HCT116 (cell line): ENCODE measurements around the gene CASP9. TPM values are rescaled to one million over a fixed set of nuclear protein-coding genes. Genes with fewer than 3 reads are reported as not detected.

Experiments
- ATAC-seq: fragments of 200-7000 bp; cut with Tn5 transposase; 2 replicates; pipeline ENCODE4 v1.9.1; 2020; ENCODE audit warnings: mild to moderate bottlenecking, moderate library complexity
- BruUV-seq: library from RNA; stranded (reverse); fragments of 400-500 nt; replicated peaks from 2 replicates; lab custom pipeline; 2021; lab: Mats Ljungman, UMichigan
- CTCF ChIA-PET: fragments of 300-600 bp; sonication (Branson Sonifier 250); formaldehyde crosslinking; loops from one replicate; lab custom pipeline; 2021; ENCODE audit warnings: antibody characterized with exemption; lab: Charles Lee
- POLR2A ChIA-PET: fragments of 300-600, 350-600 bp; sonication (Branson Sonifier 250); formaldehyde crosslinking; loops from one replicate; lab custom pipeline; 2021; ENCODE audit warnings: antibody characterized with exemption; lab: Charles Lee
- RAD21 ChIA-PET, 2 experiments: fragments of 300-600 bp; sonication (Branson Sonifier 250); formaldehyde crosslinking; loops; one replicate each; lab custom pipeline; 2023; ENCODE audit warnings: low total read pairs in 2 of 2; ENCODE audit not compliant: uncharacterized antibody in 2 of 2, unreplicated experiment in 2 of 2, low non-redundant PET in 1 of 2; lab: Charles Lee
- DNase-seq: peaks from one replicate; pipeline ENCODE4 v3.0.0-alpha.2; 2010; ENCODE audit warnings: low read depth, low spot score
- H2AFZ ChIP-seq: fragments of 200-600 bp; shearing (Covaris generic), sonication (generic); 2 replicates; pipeline ENCODE4 v1.6.1; 2017; ENCODE audit warnings: low read depth, mixed run types, mixed read lengths, antibody characterized with exemption, low read length; ENCODE audit not compliant: poor library complexity, severe bottlenecking
- H3K27ac ChIP-seq: 2 replicates; pipeline ENCODE4 v1.5.1; 2012; ENCODE audit warnings: low read depth, low read length
- H3K27me3 ChIP-seq: fragments of 200-600 bp; sonication (generic); 2 replicates; pipeline ENCODE4 v1.6.1; 2016; ENCODE audit warnings: mixed run types, low read length, mixed read lengths; ENCODE audit not compliant: insufficient read depth
- H3K36me3 ChIP-seq, 2 experiments: fragments of 200-500 bp in 1 of 2; fragments of 200-600 bp in 1 of 2; sonication (Bioruptor generic) in 1 of 2; sonication (generic) in 1 of 2; 2 replicates each; pipeline versions ENCODE4 v1.5.1 to v1.6.1; 2014 to 2016; ENCODE audit warnings: low read length in 2 of 2, inconsistent platforms in 1 of 2, mixed read lengths in 1 of 2, mixed run types in 1 of 2; ENCODE audit not compliant: insufficient read depth in 2 of 2, control insufficient read depth in 1 of 2
- H3K4me1 ChIP-seq, 2 experiments: fragments of 200-600 bp in 1 of 2; sonication (generic) in 1 of 2; 2 replicates each; pipeline versions ENCODE4 v1.5.1 to v1.6.1; 2012 to 2017; ENCODE audit warnings: low read length in 2 of 2, inconsistent platforms in 1 of 2, mild to moderate bottlenecking in 1 of 2, mixed read lengths in 1 of 2, mixed run types in 1 of 2, moderate library complexity in 1 of 2; ENCODE audit not compliant: insufficient read depth in 2 of 2, control insufficient read depth in 1 of 2
- H3K4me2 ChIP-seq: fragments of 200-600 bp; sonication (generic); 2 replicates; pipeline ENCODE4 v1.6.1; 2017; ENCODE audit warnings: mixed run types, low read length, mixed read lengths
- H3K4me3 ChIP-seq, 2 experiments: fragments of 200-600 bp in 1 of 2; sonication (generic) in 1 of 2; replicated peaks in 1 of 2; 2 replicates each; pipeline ENCODE4 v1.5.1; 2011 to 2016; ENCODE audit warnings: low read length in 2 of 2, control low read depth in 1 of 2, low read depth in 1 of 2, mild to moderate bottlenecking in 1 of 2, mixed read lengths in 1 of 2, mixed run types in 1 of 2
- H3K79me2 ChIP-seq: fragments of 200-600 bp; sonication (generic); 2 replicates; pipeline ENCODE4 v1.6.1; 2017; ENCODE audit warnings: mild to moderate bottlenecking, mixed run types, low read length, moderate library complexity, mixed read lengths; ENCODE audit not compliant: insufficient read depth
- H3K9ac ChIP-seq: fragments of 200-600 bp; sonication (generic); 2 replicates; pipeline ENCODE4 v1.6.1; 2016; ENCODE audit warnings: low read length, mixed read lengths
- H3K9me2 ChIP-seq: fragments of 200-600 bp; sonication (generic), shearing (Covaris generic); 2 replicates; pipeline ENCODE4 v1.6.1; 2017; ENCODE audit warnings: mixed run types, mild to moderate bottlenecking, moderate library complexity; ENCODE audit not compliant: insufficient read depth
- H3K9me3 ChIP-seq, 2 experiments: fragments of 200-500 bp in 1 of 2; fragments of 200-600 bp in 1 of 2; sonication (Bioruptor generic) in 1 of 2; sonication (generic) in 1 of 2; 2 replicates each; pipeline ENCODE4 v1.6.1; 2014 to 2017; ENCODE audit warnings: low read length in 2 of 2, mixed read lengths in 2 of 2, inconsistent platforms in 1 of 2, low read depth in 1 of 2, mild to moderate bottlenecking in 1 of 2, mixed run types in 1 of 2, moderate library complexity in 1 of 2; ENCODE audit not compliant: control insufficient read depth in 1 of 2, insufficient read depth in 1 of 2
- H4K20me1 ChIP-seq: fragments of 200-600 bp; sonication (generic), shearing (Covaris generic); 2 replicates; pipeline ENCODE4 v1.6.1; 2017; ENCODE audit warnings: mixed run types, mild to moderate bottlenecking, moderate library complexity; ENCODE audit not compliant: insufficient read depth
- CEBPB ChIP-seq: IDR thresholded peaks from 2 replicates; pipeline ENCODE4 v1.6.1; 2012; ENCODE audit warnings: low read depth
- EGR1 ChIP-seq: IDR thresholded peaks from 2 replicates; pipeline ENCODE4 v1.6.1; 2012; ENCODE audit warnings: low read depth
- ELF1 ChIP-seq: IDR thresholded peaks from 2 replicates; pipeline ENCODE4 v1.6.1; 2012; ENCODE audit warnings: low read depth, borderline replicate concordance
- JUND ChIP-seq: IDR thresholded peaks from 2 replicates; pipeline ENCODE4 v1.6.1; 2012
- POLR2A ChIP-seq: IDR thresholded peaks from 2 replicates; pipeline ENCODE4 v1.7.0; 2011; ENCODE audit warnings: borderline replicate concordance; ENCODE audit not compliant: insufficient read depth, insufficient read length; ENCODE audit errors: extremely low read depth
- SP1 ChIP-seq: IDR thresholded peaks from 2 replicates; pipeline ENCODE4 v1.6.1; 2012; ENCODE audit warnings: low read depth
- intact Hi-C: fragments of 100-400 bp; cut with micrococcal nuclease; formaldehyde crosslinking; loops from 2 replicates; pipeline ENCODE4 v1.10.0; 2022
- total RNA-seq: library from RNA; stranded (reverse); gene quantifications from one replicate; pipeline ENCODE4 v1.2.1, GENCODE V29; 2021; ENCODE audit not compliant: unreplicated experiment
- TF ChIP-seq, protein P1 (sequence below): IDR thresholded peaks from 2 replicates; pipeline ENCODE4 v1.6.1; 2012

The CASP9 gene
- total RNA-seq, 1 experiment from 2014 or later = 10.6 TPM

DNA sequence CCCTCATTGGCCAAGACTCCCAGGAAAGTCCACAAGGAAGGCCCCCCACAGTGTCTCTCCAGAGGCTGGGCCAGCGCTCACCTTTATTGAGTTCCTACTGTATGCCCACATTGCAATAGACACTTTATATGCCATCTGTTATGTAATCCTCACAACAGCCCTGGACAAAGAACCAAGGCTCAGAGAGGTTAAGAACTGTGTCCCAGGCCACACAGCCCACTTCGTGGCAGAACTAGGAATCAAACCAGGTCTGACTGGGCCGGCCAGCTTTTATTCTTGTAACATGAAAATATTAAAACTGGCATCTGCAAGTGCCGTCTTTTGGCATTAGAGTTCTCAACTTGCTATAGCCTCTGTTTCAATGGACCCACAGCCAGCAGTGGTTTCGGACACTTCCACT lies 81.3 kb downstream of the CASP9 start (continued):
- TF ChIP-seq POLR2A = no peak
- no peak for TF ChIP-seq ELF1
- no peak for TF ChIP-seq CEBPB
- TF ChIP-seq, protein P1, sequence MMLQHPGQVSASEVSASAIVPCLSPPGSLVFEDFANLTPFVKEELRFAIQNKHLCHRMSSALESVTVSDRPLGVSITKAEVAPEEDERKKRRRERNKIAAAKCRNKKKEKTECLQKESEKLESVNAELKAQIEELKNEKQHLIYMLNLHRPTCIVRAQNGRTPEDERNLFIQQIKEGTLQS = no peak
- TF ChIP-seq SP1 = no peak
- TF ChIP-seq, all 23 proteins: peak for 0

DNA sequence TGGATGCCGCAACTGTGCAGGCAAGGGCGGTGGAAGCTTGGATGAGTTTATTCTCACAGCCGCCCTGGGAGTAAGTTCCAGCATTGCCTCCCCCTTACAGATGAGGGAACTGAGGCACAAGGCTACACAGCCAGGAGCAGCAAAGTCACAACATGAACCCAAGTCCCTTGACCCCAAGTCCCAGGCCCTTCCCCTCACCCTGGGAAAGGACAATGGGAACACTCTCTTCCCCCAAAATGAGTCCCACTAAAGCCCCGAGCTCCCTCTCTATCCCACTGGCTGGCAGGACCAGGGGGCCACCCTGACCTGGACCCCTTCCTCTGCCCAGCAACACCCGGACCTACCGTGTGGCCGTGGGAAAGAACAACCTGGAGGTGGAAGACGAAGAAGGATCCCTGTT lies 81.9 kb downstream of the CASP9 start:
- H3K4me1 ChIP-seq = no peaks in the 10 kb centered on the region
- no peaks in the 10 kb centered on the region for H4K20me1 ChIP-seq
- H3K27ac ChIP-seq = no peak overlapping the region
- intact Hi-C loops = no loop called here
- ChIA-PET RAD21 (no interaction called here), POLR2A (no interaction called here), CTCF (no interaction called here)
- no peak overlapping the region for H2AFZ ChIP-seq
- H3K9me3 ChIP-seq = no peaks in the 10 kb centered on the region
- H3K4me3 ChIP-seq = no peak overlapping the region
- H3K9ac ChIP-seq = no peak overlapping the region
- H3K4me2 ChIP-seq = no peak overlapping the region
- no peaks in the 10 kb centered on the region for H3K9me2 ChIP-seq
- H3K27me3 ChIP-seq = no peaks in the 10 kb centered on the region
- no peaks in the 10 kb centered on the region for H3K36me3 ChIP-seq
- DNase-seq (no peak), ATAC-seq (no peak)
- BruUV-seq = no TSS peak
- no peak for TF ChIP-seq EGR1
- no peak for TF ChIP-seq JUND
- TF ChIP-seq, all 23 proteins: peak for 0
- no peaks in the 10 kb centered on the region for H3K79me2 ChIP-seq

Other genes with a start within 250 kb of the CASP9 start
- gene EFHD2, start 114.3 kb downstream of the CASP9 start, total RNA-seq = 69.7 TPM
- gene CTRC, start 85.8 kb downstream of the CASP9 start, total RNA-seq = 3.2 TPM
- 1.6 TPM for gene CELA2A, start 67.5 kb downstream of the CASP9 start, total RNA-seq
- gene CELA2B, start 48.1 kb downstream of the CASP9 start, total RNA-seq = not detected
- gene DNAJC16, start 2.6 kb upstream of the CASP9 start, total RNA-seq = 20.6 TPM
- not detected for gene AGMAT, start 60.8 kb upstream of the CASP9 start, total RNA-seq
- gene DDI2, start 93.2 kb upstream of the CASP9 start, total RNA-seq = 26.3 TPM
- gene PLEKHM2, start 160.1 kb upstream of the CASP9 start, total RNA-seq = 38.5 TPM
- gene SLC25A34, start 212.0 kb upstream of the CASP9 start, total RNA-seq = 0.59 TPM
- not detected for gene TMEM82, start 218.3 kb upstream of the CASP9 start, total RNA-seq
- 6.0 TPM for gene FBLIM1, start 234.6 kb upstream of the CASP9 start, total RNA-seq